GM12864 (cell line): ENCODE measurements around the gene DDX46.
A peak's percentile ranks its signal among the peaks of the same experiment; 100 is the strongest.

Experiments used
- DNase-seq: peaks from one replicate; pipeline ENCODE4 v3.0.0-alpha.2; 2011; ENCODE audit warnings: low read depth
- H3K4me3 ChIP-seq: 2 replicates; pipeline ENCODE4 v1.5.1; 2011; ENCODE audit warnings: mild to moderate bottlenecking, low read depth, low read length, control low read depth
- TF ChIP-seq, protein P1 (sequence below): IDR thresholded peaks from 2 replicates; pipeline ENCODE4 v1.5.1; 2011; ENCODE audit warnings: low read depth, mild to moderate bottlenecking, moderate library complexity, low read length, control low read depth, inconsistent platforms; ENCODE audit errors: missing control alignments

Gene DDX46

DNA sequence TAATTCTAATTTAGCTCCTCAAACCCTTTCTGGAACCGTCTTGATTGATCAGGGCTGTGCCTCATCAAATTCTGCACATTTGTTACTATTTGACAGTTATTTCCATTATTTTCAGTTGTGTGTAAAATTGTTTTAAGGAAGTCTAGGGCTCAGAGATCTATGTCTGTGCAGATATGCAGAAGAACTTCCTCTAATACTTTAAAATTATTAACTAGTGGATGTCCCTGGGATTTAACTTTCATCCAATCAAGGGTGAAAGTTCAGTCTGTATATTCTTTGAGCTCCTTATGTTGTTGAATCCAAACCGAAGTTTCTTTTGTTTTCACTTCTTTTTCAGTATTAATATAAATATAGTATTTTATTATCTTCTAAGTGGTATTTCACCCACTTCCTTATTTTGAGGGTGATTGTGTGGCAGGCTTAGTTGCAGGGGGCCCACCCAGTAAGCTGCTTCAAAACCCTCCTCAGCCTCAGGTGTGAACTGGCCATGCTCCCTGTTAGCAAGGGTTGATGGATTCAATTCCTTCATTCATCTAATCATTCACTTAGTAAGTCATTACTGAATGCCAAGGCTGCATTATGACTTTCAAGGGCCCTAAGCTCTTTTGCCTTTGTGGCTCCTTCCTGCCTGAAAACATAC is 22.3 kb upstream of the DDX46 start:
- H3K4me3 ChIP-seq: no peak overlapping the region
- DNase-seq: no peak
- TF ChIP-seq, protein P1, sequence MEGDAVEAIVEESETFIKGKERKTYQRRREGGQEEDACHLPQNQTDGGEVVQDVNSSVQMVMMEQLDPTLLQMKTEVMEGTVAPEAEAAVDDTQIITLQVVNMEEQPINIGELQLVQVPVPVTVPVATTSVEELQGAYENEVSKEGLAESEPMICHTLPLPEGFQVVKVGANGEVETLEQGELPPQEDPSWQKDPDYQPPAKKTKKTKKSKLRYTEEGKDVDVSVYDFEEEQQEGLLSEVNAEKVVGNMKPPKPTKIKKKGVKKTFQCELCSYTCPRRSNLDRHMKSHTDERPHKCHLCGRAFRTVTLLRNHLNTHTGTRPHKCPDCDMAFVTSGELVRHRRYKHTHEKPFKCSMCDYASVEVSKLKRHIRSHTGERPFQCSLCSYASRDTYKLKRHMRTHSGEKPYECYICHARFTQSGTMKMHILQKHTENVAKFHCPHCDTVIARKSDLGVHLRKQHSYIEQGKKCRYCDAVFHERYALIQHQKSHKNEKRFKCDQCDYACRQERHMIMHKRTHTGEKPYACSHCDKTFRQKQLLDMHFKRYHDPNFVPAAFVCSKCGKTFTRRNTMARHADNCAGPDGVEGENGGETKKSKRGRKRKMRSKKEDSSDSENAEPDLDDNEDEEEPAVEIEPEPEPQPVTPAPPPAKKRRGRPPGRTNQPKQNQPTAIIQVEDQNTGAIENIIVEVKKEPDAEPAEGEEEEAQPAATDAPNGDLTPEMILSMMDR: no peak

DNA sequence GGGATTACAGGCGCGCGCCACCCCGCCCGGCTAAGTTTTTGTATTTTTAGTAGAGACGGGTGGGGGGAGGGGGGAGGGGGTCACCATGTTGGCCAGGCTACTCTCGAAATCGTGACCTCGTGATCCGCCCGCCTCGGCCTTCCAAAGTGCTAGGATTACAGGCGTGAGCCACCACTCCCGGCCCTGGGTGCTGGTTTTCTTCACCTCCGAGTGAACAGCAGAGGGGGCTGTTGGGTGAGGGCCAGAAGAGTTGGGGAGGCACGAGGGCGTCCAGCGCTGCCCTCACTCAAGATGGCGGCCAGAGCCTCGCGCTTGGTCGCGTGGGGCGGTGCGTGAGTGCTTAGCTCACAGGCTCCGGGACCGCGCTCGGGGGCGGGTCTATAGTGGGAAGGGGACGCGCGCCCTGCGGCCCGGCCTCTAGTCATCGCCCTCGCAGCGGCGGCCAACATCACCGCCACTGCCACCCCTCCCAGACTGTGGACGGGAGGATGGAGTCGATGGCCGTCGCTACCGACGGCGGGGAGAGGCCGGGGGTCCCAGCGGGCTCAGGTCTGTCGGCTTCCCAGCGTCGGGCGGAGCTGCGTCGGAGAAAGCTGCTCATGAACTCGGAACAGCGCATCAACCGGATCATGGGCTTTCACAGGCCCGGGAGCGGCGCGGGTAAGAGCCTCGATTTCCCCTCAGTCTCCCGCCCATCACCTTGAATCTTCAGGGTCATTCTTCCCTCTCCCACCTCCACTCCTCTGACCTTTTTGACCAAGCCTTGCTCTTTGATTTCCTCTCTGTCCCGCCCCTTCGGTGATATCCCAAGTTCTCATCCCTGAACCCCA is 20.2 kb upstream of the DDX46 start, which contains the start of gene CAMLG:
Gene CAMLG, plus strand, starts transcription at position 416 of the 830 bp plus-strand sequence. Its CDS starts 73 bp downstream, at position 489.
- TF ChIP-seq, protein P1: peak; percentile 74
- H3K4me3 ChIP-seq: peak within 1 kb of the TSS; percentile 73
- DNase-seq: peak; percentile 95

DNA sequence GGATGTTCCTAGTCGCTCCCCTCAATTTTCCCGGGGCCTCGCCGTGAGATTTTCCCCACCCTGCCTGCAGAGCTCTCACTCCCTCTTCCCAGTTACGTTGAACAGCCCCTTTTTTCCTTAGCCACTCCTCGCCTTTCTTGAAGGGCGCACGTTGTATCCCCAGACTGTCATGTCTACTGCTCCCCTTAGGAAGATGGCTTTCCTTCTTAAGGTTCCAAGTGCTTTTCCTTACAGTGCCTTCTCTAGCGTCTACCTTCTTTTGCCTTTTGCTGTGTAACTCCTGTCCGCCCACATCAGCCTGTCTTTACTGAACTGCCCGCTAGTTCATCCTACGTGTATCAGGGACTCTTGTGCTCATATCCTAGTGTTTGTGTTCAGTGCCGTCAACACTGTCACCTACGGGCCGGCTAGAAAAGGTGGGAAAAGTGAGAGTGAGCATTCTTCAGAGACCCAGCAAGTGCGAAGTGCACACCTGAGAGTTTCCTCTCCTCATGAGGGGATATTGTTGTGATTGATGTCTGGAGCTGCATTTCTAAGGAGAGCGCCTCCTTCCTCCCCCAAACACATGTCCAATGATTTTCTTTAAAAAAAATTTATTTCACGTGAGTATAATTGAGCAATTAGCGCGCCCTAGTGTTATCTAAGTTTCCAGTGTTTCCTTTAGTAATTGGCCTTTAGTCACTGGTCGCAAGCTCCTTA is 19.5 kb upstream of the DDX46 start:
- TF ChIP-seq, protein P1: peak; percentile 29
- no peak for DNase-seq
- peak overlapping the region; percentile 73 for H3K4me3 ChIP-seq

- no peak overlapping the region for H3K4me3 ChIP-seq
- TF ChIP-seq, protein P1: no peak
- no peak for DNase-seq
Measured at GRCh38 chr5:134741052-134741451, 17.5 kb upstream of the DDX46 start.

DNA sequence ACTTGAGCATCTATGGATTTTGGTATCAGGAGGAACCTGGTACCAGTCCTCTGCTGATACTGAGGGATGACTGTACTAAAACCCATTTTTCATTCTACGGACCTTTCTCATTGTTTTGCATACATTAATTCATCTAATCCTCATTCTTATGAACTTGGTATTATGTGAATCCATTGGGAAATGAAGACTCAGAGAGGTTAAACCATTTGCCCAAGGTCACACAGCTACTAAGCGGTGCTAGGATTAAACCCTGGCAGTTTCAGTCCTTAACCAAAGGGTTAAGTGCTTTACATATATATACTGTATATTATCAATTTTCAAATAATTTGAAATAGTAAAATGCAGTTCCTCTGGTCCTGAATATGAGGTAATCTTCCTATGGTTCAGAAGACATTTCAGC is 16.4 kb upstream of the DDX46 start:
- no peak overlapping the region for H3K4me3 ChIP-seq
- no peak for DNase-seq
- TF ChIP-seq, protein P1: no peak

- TF ChIP-seq, protein P1: no peak
- no peak overlapping the region for H3K4me3 ChIP-seq
- no peak for DNase-seq
Measured at GRCh38 chr5:134749415-134749814, 9.2 kb upstream of the DDX46 start.
